Astrocyte of the spinal cord (primary cell): Measurements from ENCODE around the gene AKT1.
A peak's percentile ranks its signal among the peaks of the same experiment; 100 is the strongest.

Experiments
- DNase-seq: peaks from one replicate; pipeline ENCODE4 v3.0.0; 2011; ENCODE audit warnings: low read depth, low spot score
- H3K4me3 ChIP-seq: 2 replicates; pipeline ENCODE4 v1.5.1; 2011; ENCODE audit warnings: low read depth, mild to moderate bottlenecking, low read length, moderate library complexity
- in situ Hi-C: cut with HindIII; loops from 2 replicates; pipeline ENCODE4 v1.10.0; 2017; ENCODE audit warnings: low sequenced_read_pairs
- TF ChIP-seq, protein P1 (sequence below): IDR thresholded peaks from 2 replicates; pipeline ENCODE4 v1.5.1; 2012; ENCODE audit warnings: low read depth, mild to moderate bottlenecking, low read length, inconsistent platforms

Gene AKT1

DNA sequence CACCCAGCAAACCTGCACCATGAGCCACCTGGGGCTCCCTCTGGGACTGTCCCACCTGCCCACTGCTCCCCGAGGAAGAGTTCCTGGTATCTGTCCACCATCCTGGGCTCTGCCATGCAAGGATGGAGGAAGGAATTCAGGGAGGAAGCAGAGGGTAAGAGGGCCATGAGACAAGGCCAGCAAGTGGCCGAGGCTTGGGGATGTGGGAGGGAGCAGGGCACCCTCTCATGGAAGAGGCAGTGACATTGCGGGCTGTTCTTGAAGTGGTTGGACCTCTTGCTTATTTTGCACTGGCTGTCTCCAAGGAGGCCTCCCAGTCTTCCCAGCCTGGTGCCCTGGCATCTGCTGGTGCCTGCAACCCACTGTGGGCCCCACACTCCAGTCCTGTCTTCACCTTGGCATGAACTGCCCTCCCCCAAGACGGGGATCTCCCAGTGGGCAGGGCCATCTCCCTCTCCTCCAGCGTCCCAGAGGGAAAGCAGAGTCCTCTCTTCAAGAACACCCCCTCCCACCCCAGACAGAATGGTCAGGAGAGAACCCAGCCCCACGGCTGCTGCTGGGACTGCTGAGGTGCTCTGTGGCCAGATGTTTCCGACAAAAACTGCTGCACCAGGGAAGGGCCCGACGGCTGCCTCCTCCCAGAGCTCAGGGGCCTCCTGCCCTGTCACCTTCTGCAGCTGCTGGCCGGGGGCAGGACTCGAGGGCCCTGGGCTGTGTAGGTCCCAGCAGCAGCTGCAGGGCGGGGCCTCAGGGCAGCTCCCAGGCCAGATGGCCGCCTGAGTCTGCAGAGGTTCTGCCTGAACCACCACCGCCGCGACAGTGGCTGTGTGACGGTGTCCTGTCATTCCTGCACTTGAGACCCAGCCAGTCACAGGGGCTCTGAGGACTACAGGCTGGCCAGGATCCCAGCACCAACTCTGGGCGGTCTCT, 1.8 kb upstream of the AKT1 start:
- no peak overlapping the region for H3K4me3 ChIP-seq
- in situ Hi-C loops: no loop called here
- TF ChIP-seq, protein P1, sequence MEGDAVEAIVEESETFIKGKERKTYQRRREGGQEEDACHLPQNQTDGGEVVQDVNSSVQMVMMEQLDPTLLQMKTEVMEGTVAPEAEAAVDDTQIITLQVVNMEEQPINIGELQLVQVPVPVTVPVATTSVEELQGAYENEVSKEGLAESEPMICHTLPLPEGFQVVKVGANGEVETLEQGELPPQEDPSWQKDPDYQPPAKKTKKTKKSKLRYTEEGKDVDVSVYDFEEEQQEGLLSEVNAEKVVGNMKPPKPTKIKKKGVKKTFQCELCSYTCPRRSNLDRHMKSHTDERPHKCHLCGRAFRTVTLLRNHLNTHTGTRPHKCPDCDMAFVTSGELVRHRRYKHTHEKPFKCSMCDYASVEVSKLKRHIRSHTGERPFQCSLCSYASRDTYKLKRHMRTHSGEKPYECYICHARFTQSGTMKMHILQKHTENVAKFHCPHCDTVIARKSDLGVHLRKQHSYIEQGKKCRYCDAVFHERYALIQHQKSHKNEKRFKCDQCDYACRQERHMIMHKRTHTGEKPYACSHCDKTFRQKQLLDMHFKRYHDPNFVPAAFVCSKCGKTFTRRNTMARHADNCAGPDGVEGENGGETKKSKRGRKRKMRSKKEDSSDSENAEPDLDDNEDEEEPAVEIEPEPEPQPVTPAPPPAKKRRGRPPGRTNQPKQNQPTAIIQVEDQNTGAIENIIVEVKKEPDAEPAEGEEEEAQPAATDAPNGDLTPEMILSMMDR: no peak
- DNase-seq: no peak

DNA sequence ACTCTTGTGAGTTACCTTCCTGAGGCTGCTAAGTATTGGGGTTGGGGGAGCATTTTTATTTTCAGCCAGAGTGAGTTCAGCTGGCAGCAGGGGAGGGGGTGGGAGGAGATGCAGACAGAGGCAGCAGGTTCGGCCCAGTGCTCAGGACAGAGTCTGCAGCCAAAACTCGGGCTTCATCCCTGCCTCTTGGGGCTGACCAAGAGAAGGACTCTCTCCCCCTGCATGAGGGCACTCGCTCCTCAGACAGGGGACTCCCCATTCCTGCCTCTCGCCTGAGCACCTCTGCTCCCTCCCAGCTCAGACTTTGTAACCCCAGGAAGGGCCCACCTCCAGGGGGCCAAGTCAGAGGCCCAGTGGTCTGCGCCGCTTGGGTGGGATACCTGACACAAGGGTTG, 1.1 kb upstream of the AKT1 start:
- TF ChIP-seq, protein P1: no peak
- in situ Hi-C loops: no loop called here
- no peak overlapping the region for H3K4me3 ChIP-seq
- DNase-seq: no peak

DNA sequence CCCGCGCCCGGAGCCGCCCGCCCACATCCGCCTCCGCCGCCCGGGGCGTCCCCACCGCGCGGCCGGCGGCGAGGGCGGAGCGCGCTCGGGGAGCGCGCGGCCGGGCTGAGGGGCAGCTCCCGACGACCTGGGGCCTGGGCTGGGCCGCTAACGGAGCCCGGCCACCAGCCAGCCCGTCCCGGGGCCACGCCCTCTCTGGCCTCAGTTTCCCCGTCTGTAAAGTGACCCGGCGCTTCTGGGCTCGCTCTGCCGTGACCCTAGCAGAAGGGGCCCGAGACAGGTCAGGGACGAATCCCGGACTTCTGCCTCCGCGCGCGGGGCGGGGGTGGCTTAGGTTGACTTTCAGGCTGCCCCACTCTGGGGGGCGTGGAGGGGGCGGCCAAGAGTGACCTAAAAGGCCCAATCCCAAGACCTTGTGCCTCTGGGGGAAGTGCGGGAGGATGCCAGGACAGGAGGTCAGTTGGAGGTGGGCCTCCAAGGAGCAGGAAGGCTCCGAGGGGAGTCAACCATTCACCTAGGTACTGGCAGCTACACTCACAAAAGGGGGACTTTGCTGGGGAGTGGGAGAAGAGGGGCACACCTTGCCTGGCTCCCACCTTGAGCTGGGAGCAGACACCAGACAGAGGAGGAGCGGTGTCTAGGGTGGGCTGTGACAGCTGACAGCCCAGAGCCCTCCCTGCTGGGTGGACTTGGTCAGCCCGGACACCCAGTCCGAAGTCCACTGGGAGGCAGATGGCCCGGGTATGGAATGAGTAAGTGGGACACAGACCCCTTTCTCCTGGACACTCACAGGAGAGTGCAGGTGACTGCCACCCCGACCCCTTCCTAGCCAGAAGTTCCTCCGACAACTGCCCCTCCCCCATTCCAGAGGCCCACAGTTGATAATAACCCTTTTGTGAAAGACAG, 486 bp upstream of the AKT1 start:
- in situ Hi-C loops: no loop called here
- TF ChIP-seq, protein P1: no peak
- H3K4me3 ChIP-seq: peak overlapping the region; percentile 44
- DNase-seq: no peak

DNA sequence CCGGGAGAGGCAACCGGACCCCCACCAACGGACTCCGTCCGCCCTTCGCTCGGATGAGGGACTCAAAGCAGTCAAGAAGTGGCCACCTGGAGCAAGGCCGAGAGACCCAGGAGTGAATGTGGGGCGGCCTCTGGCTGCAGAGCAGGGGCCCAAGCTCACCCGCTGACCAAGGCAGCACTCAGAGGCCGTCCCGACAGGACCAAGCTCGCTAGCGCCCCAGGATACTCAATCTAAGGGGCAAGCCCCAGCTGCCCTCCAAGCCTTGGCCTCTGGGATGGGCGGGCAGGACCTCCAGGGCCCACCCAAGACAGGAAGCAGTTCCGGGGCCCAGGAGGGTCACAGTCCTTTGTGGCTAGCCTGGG, 936 bp downstream of the AKT1 start:
- peak; percentile 14 for DNase-seq
- TF ChIP-seq, protein P1: no peak
- H3K4me3 ChIP-seq: peak overlapping the region; percentile 74
- in situ Hi-C loops: no loop called here

DNA sequence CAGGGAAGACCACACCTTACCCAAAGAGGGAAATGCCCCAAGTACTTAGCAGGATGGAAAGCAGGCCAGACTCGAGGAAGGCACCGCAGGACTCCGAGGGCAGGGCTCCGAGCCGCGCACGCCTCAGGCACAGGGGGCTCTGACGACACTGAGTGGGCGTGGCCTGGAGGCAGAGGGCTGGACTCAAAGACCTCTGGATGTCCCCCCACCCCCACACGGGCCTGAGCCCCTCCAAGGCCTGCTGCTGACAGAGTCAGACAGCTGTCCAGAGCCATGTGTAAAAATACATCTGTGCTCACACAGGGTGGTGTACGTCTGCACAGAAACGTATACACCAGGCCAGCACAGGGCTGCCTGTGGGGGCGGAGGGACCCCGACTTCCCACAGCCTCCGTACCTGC, 1.4 kb downstream of the AKT1 start:
- TF ChIP-seq, protein P1: no peak
- peak overlapping the region; percentile 74 for H3K4me3 ChIP-seq
- peak; percentile 63 for DNase-seq
- in situ Hi-C loops: no loop called here

DNA sequence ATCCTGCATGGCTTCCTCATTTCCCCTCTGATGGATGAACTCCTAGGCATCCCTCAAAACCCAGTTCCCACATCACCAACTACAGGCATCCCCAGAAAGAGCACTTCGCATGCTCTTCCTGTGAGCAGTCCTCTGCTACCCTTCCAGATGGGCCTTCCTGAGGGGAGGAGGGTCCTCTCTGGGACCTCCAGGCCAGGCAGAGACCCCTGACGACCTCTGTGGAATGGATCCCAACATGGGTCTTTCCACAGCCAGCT, 1.9 kb downstream of the AKT1 start:
- no peak for DNase-seq
- H3K4me3 ChIP-seq: peak overlapping the region; percentile 74
- in situ Hi-C loops: no loop called here
- TF ChIP-seq, protein P1: no peak
